Measurements from ENCODE around the gene SWAP70.

The SWAP70 gene

GRCh38 chr11:9777066-9777465 lies 113.2 kb downstream of the SWAP70 start:
- H3K36me3 ChIP-seq (ENCODE audit: insufficient read depth) = no peaks in the 10 kb centered on the region
- no peaks in the 10 kb centered on the region for H3K27me3 ChIP-seq (ENCODE audit: insufficient read depth, low read depth)
- H2AFZ ChIP-seq (ENCODE audit: low read depth) = no peak overlapping the region
- TF ChIP-seq CTCF (conservative IDR thresholded peaks at IDR 0.05; ENCODE audit: low read depth, low read length) = no peak
- no peaks in the 10 kb centered on the region for H4K20me1 ChIP-seq (ENCODE audit: insufficient read depth)
- H3K79me2 ChIP-seq (ENCODE audit: insufficient read depth, low read depth) = no peaks in the 10 kb centered on the region
- no peaks in the 10 kb centered on the region for H3K4me1 ChIP-seq (ENCODE audit: low read depth, poor library complexity, severe bottlenecking)
- H3K4me2 ChIP-seq = no peak overlapping the region
- no peak overlapping the region for H3K9ac ChIP-seq
- no peak overlapping the region for H3K4me3 ChIP-seq (IDR thresholded peaks at IDR 0.05; ENCODE audit: insufficient read depth, low read depth, low read length)
- no peak overlapping the region for H3K27ac ChIP-seq

GRCh38 chr11:9777525-9777924 lies 113.6 kb downstream of the SWAP70 start:
- Histone ChIP-seq H2AFZ (ENCODE audit: low read depth) (no peak overlapping the region), H4K20me1 (ENCODE audit: insufficient read depth) (no peaks in the 10 kb centered on the region), H3K36me3 (ENCODE audit: insufficient read depth) (no peaks in the 10 kb centered on the region), H3K27ac (no peak overlapping the region), H3K27me3 (ENCODE audit: insufficient read depth, low read depth) (no peaks in the 10 kb centered on the region), H3K79me2 (ENCODE audit: insufficient read depth, low read depth) (no peaks in the 10 kb centered on the region), H3K9ac (no peak overlapping the region), H3K4me1 (ENCODE audit: low read depth, poor library complexity, severe bottlenecking) (no peaks in the 10 kb centered on the region), H3K4me3 (IDR thresholded peaks at IDR 0.05; ENCODE audit: insufficient read depth, low read depth, low read length) (no peak overlapping the region), H3K4me2 (no peak overlapping the region)
- TF ChIP-seq CTCF (conservative IDR thresholded peaks at IDR 0.05; ENCODE audit: low read depth, low read length) = no peak

DNA sequence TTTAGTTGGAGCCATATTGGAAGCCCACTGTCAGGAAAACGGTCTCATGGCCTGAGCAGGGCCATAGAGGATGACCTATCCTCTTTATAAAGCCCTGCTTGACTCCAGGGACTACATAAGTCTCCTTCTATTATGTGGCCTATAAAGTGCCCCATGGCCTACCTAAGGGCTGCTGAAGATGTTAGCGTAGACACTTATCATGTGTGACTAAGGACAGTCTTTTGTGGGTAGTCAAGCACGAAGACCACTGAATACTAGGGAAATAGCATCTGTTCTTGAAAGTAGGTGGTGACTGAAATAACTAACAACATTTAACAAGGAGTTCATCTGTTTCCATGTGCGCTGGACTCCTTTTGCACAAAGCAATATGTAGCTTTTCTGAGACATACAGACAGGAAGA lies 117.1 kb downstream of the SWAP70 start:
- Histone ChIP-seq H3K27ac (no peak overlapping the region), H3K4me1 (ENCODE audit: low read depth, poor library complexity, severe bottlenecking) (no peaks in the 10 kb centered on the region), H3K9ac (no peak overlapping the region), H3K79me2 (ENCODE audit: insufficient read depth, low read depth) (no peaks in the 10 kb centered on the region), H4K20me1 (ENCODE audit: insufficient read depth) (no peaks in the 10 kb centered on the region), H3K27me3 (ENCODE audit: insufficient read depth, low read depth) (no peaks in the 10 kb centered on the region), H2AFZ (ENCODE audit: low read depth) (no peak overlapping the region), H3K4me2 (no peak overlapping the region), H3K36me3 (ENCODE audit: insufficient read depth) (no peaks in the 10 kb centered on the region), H3K4me3 (IDR thresholded peaks at IDR 0.05; ENCODE audit: insufficient read depth, low read depth, low read length) (no peak overlapping the region)
- no peak for TF ChIP-seq CTCF (conservative IDR thresholded peaks at IDR 0.05; ENCODE audit: low read depth, low read length)

GRCh38 chr11:9783986-9784385 lies 120.1 kb downstream of the SWAP70 start:
- Histone ChIP-seq H3K27me3 (ENCODE audit: insufficient read depth, low read depth) (no peaks in the 10 kb centered on the region), H3K36me3 (ENCODE audit: insufficient read depth) (no peaks in the 10 kb centered on the region), H4K20me1 (ENCODE audit: insufficient read depth) (no peaks in the 10 kb centered on the region), H3K27ac (no peak overlapping the region), H3K4me2 (no peak overlapping the region), H3K79me2 (ENCODE audit: insufficient read depth, low read depth) (no peaks in the 10 kb centered on the region), H3K4me1 (ENCODE audit: low read depth, poor library complexity, severe bottlenecking) (no peaks in the 10 kb centered on the region), H2AFZ (ENCODE audit: low read depth) (no peak overlapping the region), H3K4me3 (IDR thresholded peaks at IDR 0.05; ENCODE audit: insufficient read depth, low read depth, low read length) (no peak overlapping the region), H3K9ac (no peak overlapping the region)
- no peak for TF ChIP-seq CTCF (conservative IDR thresholded peaks at IDR 0.05; ENCODE audit: low read depth, low read length)

Measured in KMS-11 (cell line).